Activated CD4-positive, alpha-beta T cell treated with anti-CD3 and anti-CD28 coated beads for 1 hour (primary cell): Measurements from ENCODE around the gene UPF2.
"Not testable (repeated sequence)": the region's sequence is repeated elsewhere in the genome, so short reads cannot be mapped to it uniquely, and the experiment has no call there.

Source experiments
- DNase-seq: peaks from one replicate; pipeline ENCODE4 v3.0.0-alpha.2; 2020

UPF2 gene

DNA sequence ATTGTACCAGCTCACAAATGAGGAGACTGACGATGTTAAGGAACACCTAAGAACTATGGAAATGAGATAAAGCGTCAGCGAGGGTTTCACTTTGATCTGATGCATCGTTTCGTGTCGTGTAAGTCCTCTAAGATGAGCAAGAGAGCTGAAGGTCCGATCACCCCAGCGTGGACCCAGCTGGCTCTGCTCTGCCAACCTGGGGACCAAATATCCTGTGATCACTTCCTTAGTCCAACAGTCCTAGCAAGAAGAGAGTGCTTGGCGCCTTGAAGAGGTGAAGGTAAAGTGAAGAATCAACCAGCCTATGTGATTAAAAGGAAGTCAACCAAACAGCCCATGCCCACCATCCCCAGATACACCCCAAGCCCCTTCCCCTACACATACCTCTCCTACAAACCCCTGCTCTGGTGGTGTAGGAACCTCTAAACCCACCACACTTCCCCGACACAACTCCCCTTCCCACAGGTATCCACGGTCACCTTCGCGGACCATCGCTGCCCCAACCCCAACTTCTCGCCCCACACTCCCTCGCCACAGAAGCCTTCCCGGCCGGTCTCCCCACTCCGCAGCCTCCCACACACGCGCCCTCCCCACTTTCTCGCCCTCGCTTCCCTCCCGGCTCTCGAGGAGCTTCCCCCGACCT, 722 bp downstream of the UPF2 start:
- DNase-seq, result peak; percentile 12

DNA sequence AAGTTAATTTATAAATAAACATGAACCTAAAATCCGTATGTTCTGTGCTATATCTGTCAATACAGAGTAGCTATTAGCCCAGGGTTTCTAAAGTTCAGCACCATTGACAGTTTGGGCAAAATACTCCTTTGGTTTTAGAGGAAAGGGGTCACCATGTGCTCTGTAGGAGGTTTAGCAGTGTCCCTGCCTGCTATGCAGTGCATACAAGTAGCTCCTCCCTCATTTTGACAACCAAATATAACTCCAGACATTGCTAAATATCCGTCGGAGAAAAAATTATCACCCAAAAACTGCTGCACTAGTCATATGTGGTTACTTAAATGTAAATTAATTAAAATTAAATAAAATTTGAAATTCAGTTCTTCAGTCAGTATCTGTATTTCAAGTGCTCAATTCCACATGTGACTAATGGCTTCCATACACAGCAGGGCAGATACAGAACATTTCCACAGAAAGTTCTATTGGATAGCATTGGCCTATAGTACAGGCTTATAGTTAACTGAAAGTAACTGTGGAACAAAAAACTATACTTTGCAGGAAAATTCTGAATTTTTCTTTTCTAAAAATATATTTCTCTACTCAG, 6.4 kb downstream of the UPF2 start:
- DNase-seq, result no peak

DNA sequence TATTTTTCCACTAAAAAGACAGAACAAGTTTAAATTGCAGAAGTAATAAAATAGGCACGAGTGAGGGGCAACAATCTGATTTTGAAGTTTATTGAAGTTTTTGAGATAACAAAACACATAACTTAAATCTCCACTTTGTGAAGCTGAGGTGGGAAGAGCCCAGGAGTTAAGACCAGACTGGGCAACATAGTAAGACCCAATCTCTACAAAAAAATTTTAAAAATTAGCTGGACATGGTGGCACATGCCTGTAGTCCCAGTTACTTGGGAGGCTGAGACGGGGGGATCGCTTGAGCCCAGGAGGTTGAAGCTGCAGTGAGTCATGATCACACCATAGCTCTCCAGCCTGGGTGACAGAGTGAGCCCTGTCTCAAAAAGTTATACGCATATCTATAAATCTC, 11.2 kb downstream of the UPF2 start:
- no peak for DNase-seq

DNA sequence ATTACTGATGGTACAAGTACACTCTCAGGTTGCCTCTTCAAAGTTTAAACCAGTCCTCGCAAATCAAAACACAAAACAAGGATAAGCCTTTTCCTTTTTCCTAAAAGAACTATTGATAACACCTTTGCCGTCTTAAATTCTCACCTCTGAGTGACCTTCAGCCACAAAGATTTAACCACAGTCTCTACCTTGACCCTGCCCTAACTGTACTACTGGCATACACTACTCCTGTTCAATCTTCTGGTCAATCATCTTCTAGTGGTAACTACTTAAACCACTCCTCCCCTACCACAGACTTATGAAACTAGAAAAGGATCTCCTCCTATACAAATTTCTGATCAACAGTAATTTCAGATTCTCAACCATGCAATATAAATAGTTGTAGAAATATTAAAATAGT, 15.1 kb downstream of the UPF2 start:
- no peak for DNase-seq

DNA sequence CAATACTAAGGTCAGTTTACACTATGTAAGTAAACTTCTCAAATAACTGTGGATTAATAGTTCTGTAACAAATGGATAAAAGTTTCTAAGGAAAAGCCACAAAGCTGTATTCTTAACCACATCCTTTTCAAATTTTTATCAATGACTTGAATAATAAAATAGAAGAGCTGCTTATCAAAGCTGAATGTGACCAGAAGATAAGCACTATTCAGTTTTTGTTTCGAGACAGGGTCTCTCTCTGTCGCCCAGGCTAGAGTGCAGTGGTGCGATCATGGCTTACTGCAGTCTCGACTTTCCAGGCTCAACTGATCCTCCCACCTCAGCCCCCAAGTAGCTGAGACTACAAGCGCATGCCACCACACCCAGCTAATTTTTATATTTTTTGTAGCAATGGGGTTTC, 17.0 kb downstream of the UPF2 start:
- no peak for DNase-seq

DNA sequence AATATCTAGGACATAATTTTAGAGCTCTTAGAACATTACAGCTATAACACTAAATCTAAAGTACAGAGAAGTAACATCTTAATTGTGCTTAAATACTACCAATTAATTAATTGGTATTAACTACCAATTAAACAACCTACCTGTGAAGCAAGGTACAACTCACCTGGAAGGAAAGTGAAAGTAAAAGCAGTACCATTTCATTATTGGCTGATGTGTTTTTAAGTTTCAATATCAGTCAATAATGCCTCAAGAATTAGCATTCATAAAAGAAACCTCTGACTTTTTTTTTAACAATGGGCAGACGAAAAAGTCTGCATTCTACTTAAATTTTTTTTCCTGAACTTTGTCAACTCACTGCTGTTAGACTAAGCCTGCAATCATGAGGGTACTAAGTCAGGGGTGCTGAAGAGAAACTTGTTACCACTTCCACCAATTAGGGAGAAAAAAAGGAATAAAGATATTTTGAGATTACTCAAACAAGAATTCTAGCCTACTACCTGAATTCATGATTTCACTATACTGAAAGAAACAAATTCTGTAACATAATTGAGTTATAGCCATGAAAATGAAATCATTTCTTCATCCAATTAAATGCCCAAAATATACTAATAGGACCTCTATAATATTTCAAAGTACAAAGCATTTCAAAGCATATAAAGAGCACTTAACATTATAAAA, 19.9 kb downstream of the UPF2 start:
- no peak for DNase-seq

DNA sequence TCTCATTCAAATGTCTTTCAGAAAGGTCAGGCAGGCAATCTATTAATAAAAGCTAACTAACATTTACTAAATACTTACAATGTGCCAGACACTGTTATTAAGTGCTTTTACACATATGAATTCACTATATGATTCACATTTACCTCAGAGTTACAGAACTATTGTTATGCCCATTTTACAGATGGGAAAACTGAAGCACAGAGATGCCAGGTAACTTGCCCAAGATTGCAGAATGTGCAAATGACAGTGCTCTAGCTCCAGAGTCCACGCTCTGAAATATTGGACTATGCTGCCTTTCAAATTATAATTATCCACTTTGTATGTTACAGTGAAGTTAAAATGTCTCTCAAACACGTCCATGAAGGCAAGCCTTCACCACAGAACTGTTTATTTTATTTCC, 22.0 kb downstream of the UPF2 start:
- no peak for DNase-seq

DNA sequence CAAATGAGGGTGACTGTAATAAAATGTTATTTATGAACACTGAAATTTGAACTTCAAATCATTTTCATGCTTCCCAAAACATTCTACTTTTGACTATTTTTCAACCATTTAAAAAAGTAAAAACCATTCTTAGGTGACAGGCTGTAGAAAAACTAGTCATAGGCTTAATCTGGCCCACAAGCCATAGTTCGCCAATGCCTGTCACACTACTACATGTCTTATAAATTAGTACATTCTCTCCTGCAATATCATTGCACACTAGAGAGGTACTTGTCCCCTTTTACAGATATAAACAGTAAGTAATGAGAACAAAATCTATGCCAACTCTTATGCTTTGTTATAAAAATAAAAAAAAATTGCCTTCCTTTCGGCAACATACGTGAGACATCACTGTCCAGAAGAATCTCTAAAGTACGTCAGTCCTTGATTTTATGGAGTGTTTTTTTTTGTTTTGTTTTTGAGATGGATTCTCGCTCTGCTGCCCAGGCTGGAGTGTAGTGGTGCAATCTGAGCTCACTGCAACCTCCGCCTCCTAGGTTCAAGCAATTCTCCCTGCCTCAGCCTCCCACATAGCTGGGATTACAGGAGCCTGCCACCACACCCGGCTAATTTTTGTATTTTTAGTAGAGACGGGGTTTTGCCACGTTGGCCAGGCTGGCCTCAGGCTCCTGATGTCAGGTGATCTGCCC, 23.2 kb downstream of the UPF2 start:
- no peak for DNase-seq

DNA sequence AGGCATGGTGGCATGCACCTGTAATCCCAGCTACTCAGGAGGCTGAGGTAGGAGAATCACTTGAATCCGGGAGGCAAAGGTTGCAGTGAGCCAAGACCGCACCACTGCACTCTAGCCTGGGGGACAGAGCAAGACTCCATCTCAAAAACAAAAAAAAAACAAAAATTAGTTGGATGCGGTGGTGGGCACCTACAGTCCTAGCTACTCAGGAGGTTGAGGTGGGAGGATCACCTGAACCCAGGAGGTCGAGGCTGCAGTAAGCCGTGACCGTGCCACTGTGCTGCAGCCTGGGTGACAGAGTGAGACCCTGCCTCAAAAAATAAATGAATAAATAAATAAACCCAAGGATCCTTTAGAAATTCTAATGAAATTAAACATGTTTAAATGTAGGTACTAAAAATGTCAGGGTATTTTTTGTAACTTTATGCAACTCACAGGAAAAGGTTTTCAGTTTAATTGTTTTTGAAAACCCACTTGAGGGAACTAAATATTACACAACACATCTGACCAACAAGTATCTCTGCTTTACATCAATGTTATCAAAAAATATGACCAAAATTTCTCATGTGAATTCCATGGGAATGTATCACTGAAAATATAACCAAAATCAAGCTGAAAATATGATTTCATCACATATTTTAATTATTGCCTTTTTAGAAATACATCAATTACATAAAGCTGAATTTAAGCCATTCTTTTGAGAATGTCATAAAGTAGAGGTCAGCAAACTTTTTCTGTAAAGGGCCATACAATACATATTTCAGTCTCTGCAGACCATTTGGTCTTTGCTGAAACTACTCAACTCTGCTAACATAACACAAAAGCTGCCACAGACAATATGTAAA, 23.9 kb downstream of the UPF2 start:
- DNase-seq, result no peak

DNA sequence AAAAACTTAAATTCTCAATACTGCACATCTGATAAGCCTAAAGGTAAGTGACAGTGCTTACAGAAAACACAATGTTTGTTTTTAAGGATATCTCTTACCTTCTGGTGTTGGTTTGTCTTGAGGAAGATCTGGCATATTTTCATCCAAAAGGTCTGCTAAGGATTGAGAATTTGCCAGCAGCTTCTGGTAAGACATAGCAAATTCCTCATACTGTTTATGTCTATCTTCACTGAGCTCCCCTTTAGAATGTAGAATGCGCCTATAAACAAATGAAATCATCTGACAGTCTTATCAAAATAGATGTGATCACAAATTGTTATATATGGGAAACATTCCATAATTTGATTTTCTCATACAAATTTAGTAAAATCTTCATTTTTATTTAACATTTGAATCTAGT, 28.7 kb downstream of the UPF2 start:
- DNase-seq, result no peak

DNA sequence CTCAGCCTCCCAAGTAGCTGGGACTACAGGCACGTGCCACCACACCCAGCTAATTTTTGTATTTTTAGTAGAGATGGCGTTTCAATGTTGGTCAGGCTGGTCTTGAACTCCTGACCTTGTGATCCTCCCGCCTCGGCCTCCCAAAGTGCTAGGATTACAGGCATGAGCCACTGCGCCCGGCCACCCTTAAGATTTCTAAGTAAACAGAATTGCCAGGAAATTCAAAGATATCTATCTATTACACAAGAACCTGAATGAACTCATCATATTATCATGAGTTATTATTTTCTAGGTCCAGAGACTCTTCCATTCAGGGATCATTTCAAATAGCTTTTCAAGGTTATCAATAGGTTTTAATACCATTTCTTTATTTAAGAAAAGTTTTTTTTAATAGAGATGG, 29.2 kb downstream of the UPF2 start:
- DNase-seq, result not testable (repeated sequence)

DNA sequence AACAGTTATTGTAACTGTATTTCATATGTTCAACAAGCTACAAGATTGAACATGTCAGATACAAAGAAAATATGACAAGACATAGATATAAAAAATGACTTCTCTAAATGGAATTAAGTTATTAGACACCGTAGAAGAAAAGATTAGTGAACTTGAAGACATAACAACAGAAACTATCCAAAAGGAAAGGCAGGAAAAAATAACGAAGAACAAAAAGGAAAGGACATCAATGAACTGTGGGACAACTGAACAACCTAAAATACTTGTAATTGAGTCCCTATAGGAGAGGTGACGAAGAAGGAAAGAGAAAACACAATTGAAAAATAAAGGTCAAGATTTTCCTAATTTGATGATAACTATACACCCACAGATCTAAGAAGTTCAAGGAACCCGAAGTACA, 32.3 kb downstream of the UPF2 start:
- no peak for DNase-seq

DNA sequence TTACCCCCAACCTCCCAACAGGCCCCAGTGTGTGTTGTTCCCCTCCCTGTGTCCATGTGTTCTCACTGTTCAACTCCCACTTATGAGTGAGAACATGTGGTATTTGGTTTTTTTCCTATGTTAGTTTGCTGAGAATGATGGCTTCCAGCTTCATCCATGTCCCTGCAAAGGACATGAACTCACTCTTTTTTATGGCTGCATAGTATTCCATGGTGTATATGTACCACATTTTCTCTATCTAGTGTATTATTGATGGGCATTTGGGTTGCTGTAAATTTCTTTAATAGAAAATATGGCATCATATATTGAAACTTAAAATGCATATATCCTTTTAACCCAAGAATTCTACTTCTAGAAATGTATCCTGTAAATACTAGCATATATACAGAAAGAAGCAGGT, 33.8 kb downstream of the UPF2 start:
- DNase-seq, result not testable (repeated sequence)

DNA sequence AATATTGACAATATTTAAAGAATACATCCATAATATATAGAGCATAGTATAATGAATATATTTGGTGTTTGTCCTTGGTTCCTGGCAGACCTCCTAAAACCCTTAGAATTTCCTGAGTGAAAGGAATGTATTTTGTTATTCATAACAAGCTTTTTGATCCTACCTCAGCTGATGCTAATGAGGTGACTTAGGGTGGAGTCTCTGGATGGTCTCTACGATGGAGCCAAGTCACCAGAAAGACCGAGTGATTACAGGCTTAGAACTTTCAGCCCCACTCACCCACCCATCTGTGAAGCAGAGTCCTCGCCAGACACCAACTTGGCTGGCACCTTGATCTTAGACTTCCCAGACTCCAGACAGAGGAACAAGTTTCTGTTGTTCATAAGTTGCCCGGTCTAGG, 35.9 kb downstream of the UPF2 start:
- DNase-seq, result no peak

DNA sequence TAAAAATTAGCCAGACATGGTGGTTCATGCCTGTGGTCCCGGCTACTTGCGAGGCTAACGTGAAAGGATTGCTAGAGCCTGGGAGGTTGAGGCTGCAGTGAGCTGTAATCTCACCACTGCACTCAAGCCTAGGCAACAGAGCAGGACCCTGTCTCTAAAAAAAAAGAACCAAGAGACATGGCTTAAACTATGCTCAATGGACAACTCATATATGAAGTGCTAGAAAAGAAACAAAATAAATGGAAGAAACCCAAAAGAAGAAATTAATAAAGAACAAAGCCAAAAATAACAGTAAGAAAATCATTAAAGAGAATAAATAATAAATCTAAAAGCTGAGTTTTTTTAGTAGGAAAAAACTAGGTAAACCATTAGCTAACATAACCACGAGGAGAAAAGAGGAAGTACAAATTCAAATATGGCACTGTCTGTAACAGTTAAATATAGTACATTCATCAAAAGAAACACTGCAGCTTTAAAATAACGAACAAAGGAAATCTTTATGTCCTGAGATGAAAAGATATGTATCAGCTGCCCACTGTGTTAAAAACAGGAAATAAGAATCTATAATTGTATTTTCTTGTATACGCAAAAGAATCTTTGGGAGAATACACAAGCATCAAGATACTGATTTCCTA, 48.7 kb downstream of the UPF2 start:
- no peak for DNase-seq

DNA sequence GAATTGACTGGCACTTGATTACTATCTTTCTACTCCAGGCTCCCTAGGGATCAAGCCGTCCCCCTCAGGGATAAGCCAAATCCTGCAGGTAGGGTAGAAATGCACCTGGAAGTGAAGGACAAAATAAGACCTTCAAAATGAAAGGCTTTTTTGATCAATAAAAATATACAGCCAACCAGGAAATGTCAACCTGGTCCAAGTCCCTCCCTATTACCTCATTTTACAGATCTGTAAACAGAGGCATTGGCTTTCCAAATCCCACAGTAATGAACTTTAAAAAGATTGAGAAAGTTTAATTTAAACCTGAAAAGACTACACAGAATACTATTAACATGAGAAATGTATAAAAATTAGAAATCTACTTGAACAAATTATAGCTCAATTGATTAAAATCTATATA, 53.7 kb downstream of the UPF2 start:
- no peak for DNase-seq

DNA sequence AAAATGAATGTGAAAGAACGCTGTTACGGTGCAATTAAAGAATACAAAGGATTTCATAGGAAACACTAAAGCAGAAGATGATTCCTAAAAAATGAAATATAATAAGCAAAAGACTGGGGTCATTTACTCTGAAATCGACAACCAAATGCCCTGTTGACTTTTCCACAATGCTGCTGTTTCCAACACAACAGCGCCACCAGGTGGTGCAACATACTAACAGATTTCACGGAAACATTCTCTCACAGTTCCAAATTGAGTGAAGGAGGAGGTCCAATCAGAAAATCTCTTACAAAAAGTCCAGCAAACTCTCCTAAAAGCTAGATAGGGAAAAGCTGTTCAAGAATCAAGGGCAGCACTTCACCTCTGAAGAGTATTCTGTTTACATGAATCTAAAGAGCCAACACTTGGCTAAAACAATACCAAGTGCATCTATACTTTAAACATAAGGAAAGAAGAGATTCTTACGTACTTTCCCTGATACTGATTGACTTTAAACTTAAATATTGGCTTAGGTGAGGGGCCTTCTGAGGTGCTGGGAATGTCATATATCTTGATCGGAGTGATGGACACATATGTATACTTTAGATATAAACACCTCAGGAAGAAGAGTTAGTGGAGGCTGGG, 55.9 kb downstream of the UPF2 start:
- DNase-seq, result peak; percentile 57

DNA sequence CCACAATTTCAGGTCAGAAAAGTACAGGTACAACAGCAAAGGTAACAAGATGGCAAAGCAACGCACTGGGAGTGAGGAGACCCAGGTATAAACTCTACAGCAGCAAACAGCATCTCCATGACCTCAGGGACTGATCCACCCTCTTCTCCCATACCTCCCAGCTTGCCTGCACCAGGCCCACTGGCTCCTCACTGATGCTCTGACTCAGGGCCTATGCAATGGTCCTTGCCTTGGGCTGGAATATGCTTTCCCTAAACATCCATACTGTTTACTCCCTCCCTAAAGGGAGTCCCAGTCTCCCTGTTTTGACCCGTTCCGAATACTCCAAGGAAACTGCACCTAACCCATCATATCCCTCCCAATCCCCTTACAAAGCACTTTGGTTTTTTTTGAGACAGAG, 60.4 kb downstream of the UPF2 start:
- DNase-seq, result no peak

DNA sequence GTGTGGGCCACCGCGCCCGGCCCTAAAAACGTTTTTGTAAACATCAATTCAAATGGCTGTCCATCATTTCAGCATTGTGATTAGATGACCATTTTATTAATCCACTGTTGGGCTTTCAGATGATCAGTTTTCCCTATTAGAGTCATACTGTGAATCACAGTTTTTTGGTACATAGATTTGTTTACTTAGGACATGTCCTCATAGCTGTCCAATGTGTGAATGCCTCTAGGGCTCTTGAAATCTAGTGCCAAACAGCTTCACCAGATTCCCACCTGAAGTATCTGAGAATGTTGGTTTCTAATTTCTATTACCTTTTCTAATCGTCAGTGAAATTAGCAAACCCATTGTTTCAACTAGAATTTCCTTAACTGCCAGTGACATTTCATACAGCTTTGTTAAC, 66.8 kb downstream of the UPF2 start:
- DNase-seq, result no peak

DNA sequence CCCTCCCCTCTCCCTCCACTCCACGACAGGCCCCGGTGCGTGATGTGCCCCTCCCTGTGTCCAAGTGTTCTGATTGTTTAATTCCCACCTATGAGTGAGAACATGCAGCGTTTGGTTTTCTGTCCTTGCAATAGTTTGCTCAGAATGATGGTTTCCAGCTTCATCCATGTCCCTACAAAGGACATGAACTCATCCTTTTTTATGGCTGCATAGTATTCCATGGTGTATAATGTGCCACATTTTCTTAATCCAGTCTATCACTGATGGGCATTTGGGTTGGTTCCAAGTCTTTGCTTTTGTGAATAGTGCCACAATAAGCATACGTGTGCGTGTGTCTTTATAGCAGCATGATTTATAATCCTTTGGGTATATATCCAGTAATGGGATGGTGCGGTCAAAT, 70.1 kb downstream of the UPF2 start:
- DNase-seq, result not testable (repeated sequence)

DNA sequence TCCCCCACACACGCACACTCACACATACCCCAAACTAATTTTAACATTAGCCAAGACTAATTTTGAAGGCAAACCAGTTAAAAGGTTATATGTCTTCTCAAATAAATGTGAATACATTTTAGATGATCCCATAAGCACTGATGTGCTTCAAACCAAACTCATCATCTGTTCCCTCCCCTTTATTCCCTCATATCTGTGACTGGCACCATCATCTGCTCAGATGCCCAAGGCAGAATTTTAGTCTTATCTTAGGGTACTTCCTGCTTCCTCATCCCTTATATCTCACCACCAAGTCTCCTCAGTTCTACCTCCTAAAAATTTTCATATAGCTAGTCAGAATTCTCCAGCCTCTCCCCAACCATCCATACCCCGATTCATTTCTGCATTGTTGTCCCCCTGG, 80.4 kb downstream of the UPF2 start:
- DNase-seq, result no peak

DNA sequence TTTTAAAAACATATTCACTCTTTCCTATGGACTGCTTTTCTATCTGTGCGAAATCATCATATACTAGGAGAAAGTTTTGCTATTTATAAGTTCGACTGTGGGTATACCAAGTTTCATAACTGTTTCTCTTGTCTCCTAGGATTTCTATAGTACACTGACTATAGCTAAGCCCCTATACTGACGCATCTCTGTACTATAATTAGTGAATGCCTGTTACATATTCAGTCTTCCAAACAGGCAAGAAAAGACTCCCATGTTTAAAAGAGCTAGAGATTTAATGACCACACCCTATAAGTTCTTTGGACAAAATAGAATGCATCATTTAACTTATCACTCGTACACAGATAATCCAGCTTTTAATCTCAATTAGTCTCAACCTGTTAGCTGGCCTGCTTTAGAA, 80.8 kb downstream of the UPF2 start:
- no peak for DNase-seq
